ENCODE measurements around the gene ABCC6. TPM values are rescaled to one million over a fixed set of nuclear protein-coding genes. Genes with fewer than 3 reads are reported as not detected.

The ABCC6 gene
- total and polyA plus RNA-seq, 2 donors (not counting 3 experiments of a cell fraction or from before 2014, with no cell fraction given): 0.07 to 0.84 TPM

DNA sequence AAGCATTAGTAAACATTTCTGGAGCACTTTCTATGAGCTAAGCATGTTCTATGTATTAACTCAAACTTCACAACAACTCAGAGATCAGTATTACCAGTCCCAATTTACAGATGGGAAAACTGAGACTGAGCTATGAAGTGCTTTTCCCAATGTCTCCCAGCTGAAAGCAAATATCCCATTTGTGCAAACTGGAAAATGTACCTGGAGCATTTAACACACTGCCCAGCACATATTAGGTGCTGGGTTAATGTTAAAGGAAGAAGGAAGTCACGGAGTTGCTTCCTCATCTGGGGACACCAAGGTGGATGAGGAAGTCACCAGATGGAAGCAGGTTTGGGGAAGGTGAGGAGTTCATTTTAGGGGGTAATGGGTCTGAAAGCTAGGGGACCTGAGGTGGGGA is 66.1 kb downstream of the ABCC6 start:
- no peak overlapping the region for H3K9ac ChIP-seq (replicated peaks; ENCODE audit: extremely low read depth, insufficient read depth, low read length)
- no peaks in the 10 kb centered on the region for H3K79me2 ChIP-seq (ENCODE audit: control insufficient read depth, insufficient read depth, low read length)
- H4K20me1 ChIP-seq (replicated peaks; ENCODE audit: control insufficient read depth, extremely low read depth, insufficient read depth, low read length): no peaks in the 10 kb centered on the region
- no peaks in the 10 kb centered on the region for H3K9me3 ChIP-seq (replicated peaks; ENCODE audit: control insufficient read depth, insufficient read depth, low read length)
- DNase-seq (ENCODE audit: low read depth, low spot score) (no peak), FAIRE-seq (no peak)
- H3K4me1 ChIP-seq (ENCODE audit: control insufficient read depth, extremely low read depth, insufficient read depth, low read length): no peaks in the 10 kb centered on the region
- no peak overlapping the region for H3K27ac ChIP-seq (ENCODE audit: insufficient read depth, low read depth, low read length)
- no peak for TF ChIP-seq POLR2A (IDR thresholded peaks at IDR 0.05; ENCODE audit: low read depth, low read length)
- TF ChIP-seq, protein P1, sequence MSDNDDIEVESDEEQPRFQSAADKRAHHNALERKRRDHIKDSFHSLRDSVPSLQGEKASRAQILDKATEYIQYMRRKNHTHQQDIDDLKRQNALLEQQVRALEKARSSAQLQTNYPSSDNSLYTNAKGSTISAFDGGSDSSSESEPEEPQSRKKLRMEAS (IDR thresholded peaks at IDR 0.05; ENCODE audit: insufficient read depth, insufficient read length): no peak
- no peak for TF ChIP-seq EZH2 (IDR thresholded peaks at IDR 0.05; ENCODE audit: borderline replicate concordance, low read depth, low read length, severe bottlenecking)
- TF ChIP-seq GATA2 (IDR thresholded peaks at IDR 0.05; ENCODE audit: insufficient read depth, insufficient read length, low read depth, low read length): no peak
- TF ChIP-seq POLR2AphosphoS5 (IDR thresholded peaks at IDR 0.05; ENCODE audit: insufficient read depth, low read depth, low read length): no peak
- no peak for TF ChIP-seq CTCF (IDR thresholded peaks at IDR 0.05; ENCODE audit: extremely low read depth in 1 of 2, insufficient read depth in 1 of 2, low read depth in 1 of 2, low read length in 2 of 2)
- no peak for TF ChIP-seq FOS (IDR thresholded peaks at IDR 0.05; ENCODE audit: borderline replicate concordance, insufficient read depth, low read length)
- TF ChIP-seq MYC (IDR thresholded peaks at IDR 0.05; ENCODE audit: low read depth, low read length): no peak
- no peak for TF ChIP-seq JUN (IDR thresholded peaks at IDR 0.05; ENCODE audit: borderline replicate concordance, insufficient read depth, insufficient read length, low read depth)
- ChIA-PET POLR2A (no interaction called here), CTCF (no interaction called here)
- no peak overlapping the region for H2AFZ ChIP-seq (ENCODE audit: low read depth, low read length)
- no peaks in the 10 kb centered on the region for H3K36me3 ChIP-seq (ENCODE audit: control insufficient read depth in 2 of 2, extremely low read depth in 1 of 2, insufficient read depth in 2 of 2, low read length in 2 of 2)
- no peak overlapping the region for H3K4me2 ChIP-seq (ENCODE audit: insufficient read depth, low read length)
- no peaks in the 10 kb centered on the region for H3K9me1 ChIP-seq (replicated peaks; ENCODE audit: control insufficient read depth, extremely low read depth, insufficient read depth, low read length)
- no TSS peak for BruUV-seq (replicated peaks)
- H3K27me3 ChIP-seq (ENCODE audit: control insufficient read depth in 2 of 2, insufficient read depth in 2 of 2, low read length in 2 of 2): no peaks in the 10 kb centered on the region
- intact Hi-C loops (cut with micrococcal nuclease) (no loop called here), dilution Hi-C loops (cut with MboI; ENCODE audit: extremely low pct_ligation_motif_present, low sequenced_read_pairs) (no loop called here)
- H3K4me3 ChIP-seq (replicated peaks in 1 of 3; ENCODE audit: insufficient read depth in 1 of 3, low read depth in 1 of 3, low read length in 3 of 3): no peak overlapping the region

Data from endothelial cell of umbilical vein (primary cell).